ENCODE data around the gene EID2. TPM values are rescaled to one million over a fixed set of nuclear protein-coding genes. Genes with fewer than 3 reads are reported as not detected.
A peak's percentile ranks its signal among the peaks of the same experiment; 100 is the strongest.

The EID2 gene
- total and polyA plus RNA-seq, 2 of the 13 experiments (the other 11 are each of a cell fraction or from before 2014, with no cell fraction given) = 3.7 to 14.1 TPM

GRCh38 chr19:39502640-39503417 lies 37.1 kb downstream of the EID2 start (continued):
- TF ChIP-seq HES4 (CRISPR knock-in tag; IDR thresholded peaks at IDR 0.05; ENCODE audit: borderline replicate concordance) = peak; percentile 99
- peak; percentile 90 for TF ChIP-seq ZNF891 (CRISPR knock-in tag; IDR thresholded peaks at IDR 0.05)
- TF ChIP-seq ZSCAN21 (CRISPR knock-in tag; IDR thresholded peaks at IDR 0.05; ENCODE audit: borderline replicate concordance) = peak; percentile 99
- peak; percentile 99 for TF ChIP-seq IRX3 (CRISPR knock-in tag; IDR thresholded peaks at IDR 0.05; ENCODE audit: borderline replicate concordance, low read depth)
- peak; percentile 97 for TF ChIP-seq ERF (CRISPR knock-in tag; IDR thresholded peaks at IDR 0.05)
- peak; percentile 98 for TF ChIP-seq ZNF605 (CRISPR knock-in tag; IDR thresholded peaks at IDR 0.05)
- TF ChIP-seq SNAI1 (CRISPR knock-in tag; IDR thresholded peaks at IDR 0.05; ENCODE audit: borderline replicate concordance) = 0 out of 2 replicates have a peak, but pooled peaks have one; percentile 40
- TF ChIP-seq ELK4 (CRISPR knock-in tag; IDR thresholded peaks at IDR 0.05; ENCODE audit: borderline replicate concordance) = peak; percentile 94; the same call in 1 of the 2 replicates
- TF ChIP-seq ZNF253 (CRISPR knock-in tag; IDR thresholded peaks at IDR 0.05; ENCODE audit: borderline replicate concordance) = peak; percentile 98
- TF ChIP-seq ARID4A (CRISPR knock-in tag; IDR thresholded peaks at IDR 0.05; ENCODE audit: borderline replicate concordance) = peak; percentile 37; the same call in 1 of the 2 replicates
- no peak for TF ChIP-seq PATZ1 (CRISPR knock-in tag; IDR thresholded peaks at IDR 0.05)
- peak; percentile 77; the same call in 1 of the 2 replicates for TF ChIP-seq ZBED4 (CRISPR knock-in tag; IDR thresholded peaks at IDR 0.05; ENCODE audit: borderline replicate concordance)
- TF ChIP-seq PAWR (CRISPR knock-in tag; IDR thresholded peaks at IDR 0.05; ENCODE audit: borderline replicate concordance) = peak; percentile 95; the same call in 1 of the 2 replicates

Measured in HepG2 (cell line).